ENCODE data around the gene KCNH1.
"Not testable (repeated sequence)": the region's sequence is repeated elsewhere in the genome, so short reads cannot be mapped to it uniquely, and the experiment has no call there.

The KCNH1 gene

GRCh38 chr1:211092955-211093354 is 41.0 kb downstream of the KCNH1 start:
- no peak for DNase-seq

GRCh38 chr1:211091867-211092266 is 42.1 kb downstream of the KCNH1 start:
- DNase-seq, result no peak

- no peak for DNase-seq
Observed at GRCh38 chr1:211089536-211089935, 44.4 kb downstream of the KCNH1 start.

GRCh38 chr1:211088156-211088555 is 45.8 kb downstream of the KCNH1 start:
- DNase-seq, result no peak

GRCh38 chr1:211082824-211083223 is 51.1 kb downstream of the KCNH1 start:
- no peak for DNase-seq

- not testable (repeated sequence) for DNase-seq
Observed at GRCh38 chr1:211081447-211081846, 52.5 kb downstream of the KCNH1 start.

GRCh38 chr1:211068976-211069375 is 65.0 kb downstream of the KCNH1 start:
- no peak for DNase-seq

GRCh38 chr1:211066781-211067384 is 67.1 kb downstream of the KCNH1 start:
- DNase-seq, result no peak

GRCh38 chr1:211041838-211042237 is 92.1 kb downstream of the KCNH1 start:
- not testable (repeated sequence) for DNase-seq

- DNase-seq, result no peak
Observed at GRCh38 chr1:211037095-211037494, 96.9 kb downstream of the KCNH1 start.

GRCh38 chr1:211036381-211037060 is 97.4 kb downstream of the KCNH1 start:
- no peak for DNase-seq

GRCh38 chr1:211035821-211036380 is 98.0 kb downstream of the KCNH1 start:
- no peak for DNase-seq

GRCh38 chr1:211033921-211034525 is 99.9 kb downstream of the KCNH1 start:
- DNase-seq, result no peak

- DNase-seq, result no peak
Observed at GRCh38 chr1:211024901-211025300, 109.0 kb downstream of the KCNH1 start.

GRCh38 chr1:211019266-211019665 is 114.7 kb downstream of the KCNH1 start:
- no peak for DNase-seq

- no peak for DNase-seq
Observed at GRCh38 chr1:211018690-211019089, 115.3 kb downstream of the KCNH1 start.

GRCh38 chr1:211017075-211017718 is 116.8 kb downstream of the KCNH1 start:
- DNase-seq, result no peak

GRCh38 chr1:211014275-211014674 is 119.7 kb downstream of the KCNH1 start:
- no peak for DNase-seq

GRCh38 chr1:211013346-211014240 is 120.4 kb downstream of the KCNH1 start:
- DNase-seq, result no peak

- not testable (repeated sequence) for DNase-seq
Observed at GRCh38 chr1:211011128-211011527, 122.8 kb downstream of the KCNH1 start.

GRCh38 chr1:211009944-211010343 is 124.0 kb downstream of the KCNH1 start:
- no peak for DNase-seq

GRCh38 chr1:211007830-211008229 is 126.1 kb downstream of the KCNH1 start:
- DNase-seq, result no peak
